Endodermal cell (in vitro differentiated cells): ENCODE measurements around the gene C13orf46. TPM values are rescaled to one million over a fixed set of nuclear protein-coding genes. Genes with fewer than 3 reads are reported as not detected.

Experiments used
- DNase-seq: peaks from one replicate; pipeline ENCODE4 v3.0.0-alpha.2; 2017
- H3K27ac ChIP-seq: 2 replicates; pipeline ENCODE4 v1.5.1; 2013; ENCODE audit warnings: mild to moderate bottlenecking, low read depth, low read length, moderate library complexity
- H3K27me3 ChIP-seq: 2 replicates; pipeline ENCODE4 v1.6.1; 2013; ENCODE audit warnings: mild to moderate bottlenecking, low read length, moderate library complexity; ENCODE audit not compliant: insufficient read depth, control insufficient read depth, poor library complexity, severe bottlenecking
- H3K36me3 ChIP-seq: 2 replicates; pipeline ENCODE4 v1.7.0; 2013; ENCODE audit warnings: mild to moderate bottlenecking, low read length, moderate library complexity; ENCODE audit not compliant: control insufficient read depth, insufficient read depth
- H3K4me1 ChIP-seq: one replicate; pipeline ENCODE4 v1.7.0; 2013; ENCODE audit warnings: low read length; ENCODE audit not compliant: control insufficient read depth, insufficient read depth
- H3K4me3 ChIP-seq: 2 replicates; pipeline ENCODE4 v1.5.1; 2013; ENCODE audit warnings: mild to moderate bottlenecking, low read length, moderate library complexity
- H3K9ac ChIP-seq: 2 replicates; pipeline ENCODE4 v1.6.1; 2013; ENCODE audit warnings: mild to moderate bottlenecking, low read length, moderate library complexity; ENCODE audit not compliant: poor library complexity, severe bottlenecking; ENCODE audit errors: extremely low read depth
- H3K9me3 ChIP-seq: 2 replicates; pipeline ENCODE4 v1.6.1; 2013; ENCODE audit warnings: mild to moderate bottlenecking, low read length, moderate library complexity; ENCODE audit not compliant: control insufficient read depth
- H3K27ac Mint-ChIP-seq: 2 replicates; pipeline ENCODE4 v1.8.0; 2020; ENCODE audit warnings: mixed read lengths
- H3K27me3 Mint-ChIP-seq: 2 replicates; pipeline ENCODE4 v1.8.0; 2021; ENCODE audit warnings: mild to moderate bottlenecking, mixed read lengths; ENCODE audit not compliant: insufficient read depth
- H3K36me3 Mint-ChIP-seq: 2 replicates; pipeline ENCODE4 v1.8.0; 2020; ENCODE audit warnings: low read depth, mixed read lengths
- H3K4me1 Mint-ChIP-seq: 2 replicates; pipeline ENCODE4 v1.8.0; 2020; ENCODE audit warnings: mixed read lengths
- H3K4me3 Mint-ChIP-seq: 2 replicates; pipeline ENCODE4 v1.8.0; 2020; ENCODE audit warnings: mild to moderate bottlenecking, moderate library complexity, mixed read lengths
- H3K9me3 Mint-ChIP-seq: 2 replicates; pipeline ENCODE4 v1.8.0; 2020; ENCODE audit warnings: mild to moderate bottlenecking, mixed read lengths
- WGBS, 2 experiments: methylation state at CpG; one replicate each; pipeline versions ENCODE4 v1.1.5 to v1.1.7; 2013; ENCODE audit warnings: missing lambda C conversion rate in 2 of 2, mixed read lengths in 1 of 2; ENCODE audit not compliant: insufficient coverage in 1 of 2, insufficient read length in 1 of 2; 5-methylcytosine and 5-hydroxymethylcytosine counted together
- total RNA-seq, 2 donors: library from RNA; stranded (reverse); fragmentation: NEBNext Ultra II Directional in 1 of 2; extraction: Animal tissue kit (Norgen Biotek cat#: 25700) in 1 of 2; gene quantifications; 2 replicates in 1 of 2; 3 replicates in 1 of 2; pipeline ENCODE4 v1.2.1, GENCODE V29; 2021
- TF ChIP-seq, protein P1 (sequence below): fragments of 200-600 bp; sonication (generic); conservative IDR thresholded peaks from 2 replicates; pipeline ENCODE4 v1.5.0; 2021; ENCODE audit warnings: antibody characterized with exemption, mild to moderate bottlenecking

C13orf46 gene
- total RNA-seq, 2 donors from 2014 or later, result 0.20 to 0.27 TPM

DNA sequence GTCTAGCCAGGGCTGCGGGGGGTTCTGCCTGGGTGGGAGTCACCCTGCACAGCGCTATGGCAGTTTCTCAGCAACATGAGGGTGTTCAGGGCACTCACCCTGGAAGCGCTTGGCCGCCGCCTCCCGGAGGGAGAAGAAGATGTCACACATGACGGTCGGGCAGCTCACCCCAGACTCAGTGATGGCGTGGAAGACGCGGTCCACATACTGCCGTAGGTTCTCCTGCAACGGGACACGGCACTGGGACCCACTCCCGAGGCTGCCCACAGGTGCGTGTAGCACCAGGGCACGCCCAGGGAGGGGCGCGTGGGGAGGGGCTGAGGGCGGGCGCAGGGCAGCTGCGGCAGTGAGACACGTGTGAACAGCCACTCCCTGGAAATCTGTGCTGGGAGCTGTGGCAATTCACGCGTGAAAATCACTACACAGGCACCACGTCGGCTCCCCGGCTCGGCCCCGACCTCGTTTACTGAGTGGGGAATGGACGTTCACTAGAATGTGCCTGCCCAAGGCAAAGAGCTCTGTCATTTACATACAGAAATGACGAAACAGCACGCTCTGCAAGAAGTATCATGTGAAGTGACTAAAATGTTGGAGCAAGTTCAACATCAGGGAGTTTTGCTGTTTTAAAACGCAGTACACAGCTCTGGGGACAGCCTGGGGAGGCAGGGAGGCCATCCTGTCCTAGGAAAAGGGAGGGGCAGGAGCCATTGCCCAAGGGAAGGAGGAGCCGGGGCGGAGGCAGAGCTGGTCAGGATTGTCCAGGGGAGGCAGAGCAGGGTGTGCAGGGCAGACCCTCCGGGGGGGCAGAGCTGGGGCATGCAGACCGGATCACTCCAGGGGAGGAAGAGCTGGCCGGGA is 41.5 kb upstream of the C13orf46 start:
- Mint-ChIP-seq H3K4me1 (no peaks in the 10 kb centered on the region), H3K36me3 (peaks cover 15% of the 10 kb centered on the region), H3K4me3 (no peak overlapping the region), H3K9me3 (no peaks in the 10 kb centered on the region), H3K27ac (no peak overlapping the region), H3K27me3 (no peaks in the 10 kb centered on the region)
- Histone ChIP-seq H3K27me3 (no peaks in the 10 kb centered on the region), H3K27ac (no peak overlapping the region), H3K36me3 (no peaks in the 10 kb centered on the region), H3K4me1 (no peaks in the 10 kb centered on the region), H3K9ac (no peak overlapping the region), H3K9me3 (no peaks in the 10 kb centered on the region), H3K4me3 (no peak overlapping the region)
- DNase-seq, result no peak
- TF ChIP-seq, protein P1, sequence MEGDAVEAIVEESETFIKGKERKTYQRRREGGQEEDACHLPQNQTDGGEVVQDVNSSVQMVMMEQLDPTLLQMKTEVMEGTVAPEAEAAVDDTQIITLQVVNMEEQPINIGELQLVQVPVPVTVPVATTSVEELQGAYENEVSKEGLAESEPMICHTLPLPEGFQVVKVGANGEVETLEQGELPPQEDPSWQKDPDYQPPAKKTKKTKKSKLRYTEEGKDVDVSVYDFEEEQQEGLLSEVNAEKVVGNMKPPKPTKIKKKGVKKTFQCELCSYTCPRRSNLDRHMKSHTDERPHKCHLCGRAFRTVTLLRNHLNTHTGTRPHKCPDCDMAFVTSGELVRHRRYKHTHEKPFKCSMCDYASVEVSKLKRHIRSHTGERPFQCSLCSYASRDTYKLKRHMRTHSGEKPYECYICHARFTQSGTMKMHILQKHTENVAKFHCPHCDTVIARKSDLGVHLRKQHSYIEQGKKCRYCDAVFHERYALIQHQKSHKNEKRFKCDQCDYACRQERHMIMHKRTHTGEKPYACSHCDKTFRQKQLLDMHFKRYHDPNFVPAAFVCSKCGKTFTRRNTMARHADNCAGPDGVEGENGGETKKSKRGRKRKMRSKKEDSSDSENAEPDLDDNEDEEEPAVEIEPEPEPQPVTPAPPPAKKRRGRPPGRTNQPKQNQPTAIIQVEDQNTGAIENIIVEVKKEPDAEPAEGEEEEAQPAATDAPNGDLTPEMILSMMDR, result no peak
- 95% methylated on average over 36 to 40 of the region's 40 CpGs for WGBS, 2 experiments

DNA sequence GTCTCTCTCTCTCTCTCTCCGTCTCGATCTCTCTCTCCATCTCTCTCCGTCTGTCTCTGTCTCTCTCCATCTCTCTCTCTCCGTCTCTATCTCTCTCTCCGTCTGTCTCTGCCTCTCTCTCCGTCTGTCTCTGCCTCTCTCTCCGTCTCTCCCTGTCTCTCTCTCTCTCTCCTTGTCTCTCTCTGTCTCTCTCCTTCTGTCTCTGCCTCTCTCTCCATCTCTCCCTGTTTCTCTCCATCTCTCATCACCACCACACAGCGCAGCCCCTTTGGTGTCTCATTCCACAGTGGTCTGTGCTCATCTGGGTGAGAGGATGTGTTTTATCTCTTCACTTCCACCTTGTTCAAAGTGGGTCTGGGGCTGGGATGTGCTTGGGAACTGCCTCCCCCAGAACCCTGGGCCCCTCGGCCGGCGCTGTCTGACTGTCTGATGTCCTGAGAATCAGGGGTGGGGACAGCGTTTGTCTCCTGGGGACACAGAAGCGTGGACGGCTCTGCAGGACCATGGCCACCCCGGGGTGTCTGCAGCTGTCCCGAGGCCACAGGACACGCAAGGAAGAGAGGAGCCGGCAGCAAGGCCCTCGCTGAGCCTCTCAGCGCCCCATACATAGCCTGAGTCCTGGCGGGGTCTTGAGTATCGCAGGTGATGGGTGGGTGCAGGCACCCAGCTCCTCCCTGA is 40.2 kb upstream of the C13orf46 start:
- no peak overlapping the region for H3K27ac Mint-ChIP-seq
- no peak overlapping the region for H3K4me3 Mint-ChIP-seq

DNA sequence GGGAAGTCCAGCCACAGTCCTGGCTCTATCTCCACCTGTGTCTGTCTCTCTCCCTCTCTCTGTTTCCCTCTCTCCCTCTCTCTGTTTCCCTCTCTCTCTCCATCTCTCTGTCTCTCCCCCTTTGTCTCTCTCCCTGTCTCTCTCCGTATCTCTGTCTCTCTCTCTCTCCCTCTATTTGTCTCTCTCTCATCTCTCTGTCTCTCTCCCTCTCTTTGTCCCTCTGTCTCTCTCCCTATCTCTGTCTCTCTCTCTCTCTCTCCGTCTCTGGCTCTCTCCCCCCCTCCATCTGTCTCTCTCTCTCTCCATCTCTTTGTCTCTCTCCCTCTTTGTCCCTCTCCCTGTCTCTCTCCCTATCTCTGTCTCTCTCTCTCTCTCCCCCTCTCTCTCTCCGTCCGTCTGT is 39.5 kb upstream of the C13orf46 start:
- no peak for DNase-seq
- Histone ChIP-seq H3K9me3 (no peaks in the 10 kb centered on the region), H3K27me3 (no peaks in the 10 kb centered on the region), H3K4me3 (no peak overlapping the region), H3K9ac (no peak overlapping the region), H3K36me3 (no peaks in the 10 kb centered on the region), H3K4me1 (no peaks in the 10 kb centered on the region), H3K27ac (no peak overlapping the region)
- Mint-ChIP-seq H3K4me1 (no peaks in the 10 kb centered on the region), H3K27ac (no peak overlapping the region), H3K36me3 (peaks cover 16% of the 10 kb centered on the region), H3K4me3 (no peak overlapping the region), H3K9me3 (no peaks in the 10 kb centered on the region), H3K27me3 (no peaks in the 10 kb centered on the region)
- TF ChIP-seq, protein P1, result no peak
- WGBS, 2 experiments, result 75 to 84% methylated on average over 4 of the region's 4 CpGs

More for the DNA sequence above, 40.2 kb upstream of the C13orf46 start:
- no peaks in the 10 kb centered on the region for H3K4me1 ChIP-seq
- H3K27ac ChIP-seq, result no peak overlapping the region
- no peaks in the 10 kb centered on the region for H3K36me3 ChIP-seq
- no peak overlapping the region for H3K4me3 ChIP-seq
- TF ChIP-seq, protein P1, result no peak
- 96 to 97% methylated on average over 20 to 22 of the region's 22 CpGs for WGBS, 2 experiments
- H3K9me3 ChIP-seq, result no peaks in the 10 kb centered on the region
- no peak overlapping the region for H3K9ac ChIP-seq
- H3K27me3 ChIP-seq, result no peaks in the 10 kb centered on the region
- no peak for DNase-seq
- peaks cover 16% of the 10 kb centered on the region for H3K36me3 Mint-ChIP-seq
- H3K4me1 Mint-ChIP-seq, result no peaks in the 10 kb centered on the region
- H3K9me3 Mint-ChIP-seq, result no peaks in the 10 kb centered on the region
- no peaks in the 10 kb centered on the region for H3K27me3 Mint-ChIP-seq
